ENCODE data around the gene CFAP92. TPM values are rescaled to one million over a fixed set of nuclear protein-coding genes. Genes with fewer than 3 reads are reported as not detected.

CFAP92 gene
- total RNA-seq, 1 donor from 2014 or later = 8.7 TPM

GRCh38 chr3:128992926-128993460, 883 bp downstream of the CFAP92 start:
- Mint-ChIP-seq H3K27ac (ENCODE audit: unreplicated experiment) (peak overlapping the region; percentile 50), H3K27me3 (ENCODE audit: low read depth) (no peaks in the 10 kb centered on the region), H3K4me1 (peaks cover 48% of the 10 kb centered on the region), H3K9me3 (no peaks in the 10 kb centered on the region), H3K36me3 (ENCODE audit: low read depth) (no peaks in the 10 kb centered on the region), H3K4me3 (peak overlapping the region; percentile 84)
- no peak for DNase-seq (ENCODE audit: low read depth, low spot score)
- no peak for TF ChIP-seq CTCF (conservative IDR thresholded peaks at IDR 0.05)

GRCh38 chr3:128991355-128991895, 2.5 kb downstream of the CFAP92 start:
- H3K27ac Mint-ChIP-seq (ENCODE audit: unreplicated experiment) = no peak overlapping the region
- H3K4me3 Mint-ChIP-seq = peak overlapping the region; percentile 7
- no peaks in the 10 kb centered on the region for H3K27me3 Mint-ChIP-seq (ENCODE audit: low read depth)
- H3K9me3 Mint-ChIP-seq = no peaks in the 10 kb centered on the region
- no peaks in the 10 kb centered on the region for H3K36me3 Mint-ChIP-seq (ENCODE audit: low read depth)
- no peak for TF ChIP-seq CTCF (conservative IDR thresholded peaks at IDR 0.05)
- no peak for DNase-seq (ENCODE audit: low read depth, low spot score)
- H3K4me1 Mint-ChIP-seq = peaks cover 40% of the 10 kb centered on the region

- Mint-ChIP-seq H3K27me3 (ENCODE audit: low read depth) (no peaks in the 10 kb centered on the region), H3K27ac (ENCODE audit: unreplicated experiment) (peak overlapping the region; percentile 81)
These were observed 5.6 kb downstream of the CFAP92 start for GRCh38 chr3:128988286-128988685.

GRCh38 chr3:128987302-128988100, 6.4 kb downstream of the CFAP92 start:
- H3K4me3 Mint-ChIP-seq = no peak overlapping the region
- no peaks in the 10 kb centered on the region for H3K9me3 Mint-ChIP-seq
- no peak for DNase-seq (ENCODE audit: low read depth, low spot score)
- H3K4me1 Mint-ChIP-seq = peaks cover 16% of the 10 kb centered on the region
- H3K36me3 Mint-ChIP-seq (ENCODE audit: low read depth) = no peaks in the 10 kb centered on the region
- no peaks in the 10 kb centered on the region for H3K27me3 Mint-ChIP-seq (ENCODE audit: low read depth)
- no peak for TF ChIP-seq CTCF (conservative IDR thresholded peaks at IDR 0.05)
- H3K27ac Mint-ChIP-seq (ENCODE audit: unreplicated experiment) = no peak overlapping the region

More at GRCh38 chr3:128988286-128988685, 5.6 kb downstream of the CFAP92 start:
- no peak for TF ChIP-seq CTCF (conservative IDR thresholded peaks at IDR 0.05)
- DNase-seq (ENCODE audit: low read depth, low spot score) = no peak
- H3K4me1 Mint-ChIP-seq = peaks cover 17% of the 10 kb centered on the region
- no peak overlapping the region for H3K4me3 Mint-ChIP-seq
- no peaks in the 10 kb centered on the region for H3K36me3 Mint-ChIP-seq (ENCODE audit: low read depth)
- no peaks in the 10 kb centered on the region for H3K9me3 Mint-ChIP-seq

GRCh38 chr3:128984596-128984995, 9.3 kb downstream of the CFAP92 start:
- TF ChIP-seq CTCF (conservative IDR thresholded peaks at IDR 0.05) = no peak
- Mint-ChIP-seq H3K36me3 (ENCODE audit: low read depth) (no peaks in the 10 kb centered on the region), H3K4me1 (peaks cover 6% of the 10 kb centered on the region), H3K27ac (ENCODE audit: unreplicated experiment) (no peak overlapping the region), H3K27me3 (ENCODE audit: low read depth) (no peaks in the 10 kb centered on the region), H3K9me3 (no peaks in the 10 kb centered on the region), H3K4me3 (no peak overlapping the region)
- no peak for DNase-seq (ENCODE audit: low read depth, low spot score)
